ACHN (cell line): ENCODE data around the gene OSBPL10.
"Not testable (repeated sequence)": the region's sequence is repeated elsewhere in the genome, so short reads cannot be mapped to it uniquely, and the experiment has no call there.

Experiments used
- DNase-seq: peaks from one replicate; pipeline ENCODE4 v3.0.0-alpha.2; 2015
- in situ Hi-C: cut with HindIII; loops from 2 replicates; pipeline ENCODE4 v1.10.0; 2017; ENCODE audit warnings: low sequenced_read_pairs, low pct_ligation_motif_present, low pct_unique_long_range_greater_than_20kb

Gene OSBPL10

DNA sequence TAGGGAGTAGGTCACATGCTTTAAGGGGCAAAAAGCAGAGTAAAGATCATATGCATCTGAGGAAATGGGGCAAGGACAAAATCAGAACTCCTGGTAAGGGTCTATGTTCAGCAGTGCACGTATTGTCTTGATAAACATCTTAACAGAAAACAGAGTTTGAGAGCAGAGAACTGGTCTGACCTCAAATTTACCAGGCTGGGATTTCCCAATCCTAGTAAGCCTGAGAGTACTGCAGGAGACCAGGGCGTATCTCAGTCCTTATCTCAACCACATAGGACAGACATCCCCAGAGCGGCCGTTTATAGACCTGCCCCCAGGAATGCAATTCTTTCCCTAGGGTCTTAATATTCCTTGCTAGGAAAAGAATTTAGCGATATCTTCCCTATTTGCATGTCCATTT, 14.0 kb upstream of the OSBPL10 start:
- in situ Hi-C loops, DNase-seq: not testable (repeated sequence)

DNA sequence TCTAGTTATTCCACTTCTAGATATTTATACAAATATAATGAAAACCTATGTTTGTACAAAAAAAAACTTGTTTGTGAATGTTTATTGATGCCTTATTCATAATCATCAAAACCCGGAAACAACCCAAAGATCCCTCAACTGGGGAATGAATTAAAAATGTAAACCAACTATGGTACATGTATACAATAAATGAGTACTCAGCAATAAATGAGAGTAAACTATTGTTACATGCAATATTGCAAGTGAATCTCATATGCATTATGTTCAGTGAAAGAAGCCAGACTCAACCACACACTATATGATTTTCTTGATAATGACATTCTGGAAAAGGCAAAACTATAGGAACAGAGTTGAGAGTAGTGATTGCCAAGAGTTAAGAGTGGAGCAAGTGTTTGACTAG, 12.8 kb upstream of the OSBPL10 start:
- no peak for DNase-seq
- in situ Hi-C loops: no loop called here

- in situ Hi-C loops, DNase-seq: not testable (repeated sequence)
These were observed 11.9 kb upstream of the OSBPL10 start for GRCh38 chr3:31992995-31993394.

- DNase-seq: no peak
- in situ Hi-C loops: no loop called here
These were observed 7.2 kb upstream of the OSBPL10 start for GRCh38 chr3:31988271-31988670.

DNA sequence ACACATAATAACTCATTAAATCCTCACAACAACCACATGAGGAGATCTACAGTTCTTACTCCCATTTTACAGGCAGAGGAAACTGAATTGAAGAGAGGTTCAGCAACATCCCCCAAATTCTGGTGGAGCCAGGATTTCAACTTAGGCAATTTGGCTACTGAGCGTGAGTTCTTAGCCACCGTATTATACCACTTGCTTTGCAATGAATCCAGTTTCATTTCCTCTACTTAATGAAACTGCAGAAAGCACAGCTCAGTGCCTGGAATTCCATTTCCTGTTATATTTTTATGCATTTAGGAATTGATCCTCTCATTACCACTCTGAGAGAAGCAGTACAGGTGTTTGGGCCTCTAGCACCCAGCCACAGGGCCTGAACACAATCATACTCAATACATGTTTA, 4.8 kb upstream of the OSBPL10 start:
- in situ Hi-C loops: no loop called here

GRCh38 chr3:31984321-31984720, 3.3 kb upstream of the OSBPL10 start:
- in situ Hi-C loops: no loop called here
- no peak for DNase-seq

More for the DNA sequence above, 4.8 kb upstream of the OSBPL10 start:
- no peak for DNase-seq

DNA sequence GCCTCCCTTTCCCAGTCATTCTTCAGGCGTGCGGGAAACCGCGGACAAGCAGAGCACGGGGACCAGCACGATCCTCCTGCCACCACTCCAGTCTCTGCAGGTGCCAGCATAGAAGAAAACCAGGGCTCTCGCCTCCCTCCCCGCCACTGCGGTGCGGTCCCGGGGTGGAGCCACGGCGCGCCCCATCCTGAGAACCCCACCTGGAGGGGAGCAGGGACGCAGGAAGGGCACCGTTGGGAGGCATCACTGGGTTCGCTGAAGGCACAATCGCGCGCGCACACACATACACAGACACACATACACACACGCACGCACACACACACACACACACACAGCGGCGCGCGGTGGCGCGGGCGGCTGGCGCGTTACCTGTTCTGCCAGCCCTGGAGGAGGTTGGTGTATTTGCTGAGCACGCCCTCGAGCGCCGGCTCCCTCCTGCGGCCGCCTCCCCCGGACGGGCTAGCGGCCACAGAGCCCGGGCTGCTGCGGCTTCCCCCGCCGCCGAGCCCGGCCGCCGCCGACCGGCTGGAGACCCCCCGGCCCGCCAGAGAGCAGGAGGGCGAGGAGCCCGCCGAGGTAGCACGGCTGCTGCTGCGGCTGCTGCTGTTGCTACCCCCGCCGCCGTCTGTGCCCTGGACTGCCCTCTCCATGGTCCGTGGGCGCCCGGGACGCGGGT, 394 bp downstream of the OSBPL10 start:
- in situ Hi-C loops: no loop called here
- peak; percentile 59 for DNase-seq

DNA sequence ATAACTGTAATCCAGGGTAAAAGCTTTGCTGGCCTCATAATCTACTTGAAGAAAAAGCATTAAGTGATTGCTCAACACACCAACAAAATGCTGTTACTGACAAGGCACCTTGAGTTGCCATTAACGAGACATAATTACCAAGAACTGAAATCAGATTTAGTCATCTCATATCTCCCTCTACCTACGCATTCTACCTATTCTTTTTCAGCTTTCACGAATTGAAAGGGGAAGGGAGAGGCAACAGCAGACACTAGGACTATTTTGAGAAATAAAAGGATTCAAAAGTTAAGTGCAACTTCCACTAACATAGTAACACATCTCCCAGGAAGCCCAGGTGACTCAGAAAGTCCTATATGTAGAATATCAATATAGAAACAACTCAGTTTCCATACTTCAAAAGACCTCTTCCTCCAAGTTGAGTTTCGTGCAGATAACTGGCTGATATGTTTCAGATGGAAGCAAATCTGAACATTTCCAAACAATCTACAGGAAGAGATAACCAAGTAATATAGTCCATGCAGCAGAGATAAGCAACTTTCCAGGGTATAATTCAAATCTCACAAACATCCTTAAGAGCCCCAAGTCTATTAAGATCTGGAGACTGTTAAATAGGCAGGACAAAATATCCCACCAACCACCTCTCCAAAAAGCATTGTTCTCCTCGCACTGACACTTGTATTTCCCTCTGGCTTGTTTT, 1.9 kb downstream of the OSBPL10 start:
- no peak for DNase-seq
- in situ Hi-C loops: no loop called here

DNA sequence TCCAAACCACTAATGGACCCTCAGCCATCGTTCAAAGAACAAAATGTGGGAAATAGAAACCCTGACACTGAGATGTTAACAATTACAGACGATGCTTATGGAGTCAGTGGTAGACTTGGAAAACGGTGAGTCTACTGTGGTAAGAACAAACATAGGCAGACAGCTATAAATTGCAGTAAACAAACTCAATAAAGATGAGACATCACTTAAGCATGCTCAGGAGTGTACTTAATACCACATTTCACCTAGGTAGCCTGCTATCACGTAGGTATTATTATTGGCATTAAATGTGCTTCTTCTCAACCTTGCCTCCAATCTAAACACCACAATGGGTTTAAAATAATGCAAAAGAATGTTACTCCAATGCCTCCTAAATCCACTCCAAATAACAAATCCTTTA, 2.5 kb downstream of the OSBPL10 start:
- in situ Hi-C loops: no loop called here
- DNase-seq: no peak

GRCh38 chr3:31977736-31978135, 3.3 kb downstream of the OSBPL10 start:
- no peak for DNase-seq
- in situ Hi-C loops: no loop called here

DNA sequence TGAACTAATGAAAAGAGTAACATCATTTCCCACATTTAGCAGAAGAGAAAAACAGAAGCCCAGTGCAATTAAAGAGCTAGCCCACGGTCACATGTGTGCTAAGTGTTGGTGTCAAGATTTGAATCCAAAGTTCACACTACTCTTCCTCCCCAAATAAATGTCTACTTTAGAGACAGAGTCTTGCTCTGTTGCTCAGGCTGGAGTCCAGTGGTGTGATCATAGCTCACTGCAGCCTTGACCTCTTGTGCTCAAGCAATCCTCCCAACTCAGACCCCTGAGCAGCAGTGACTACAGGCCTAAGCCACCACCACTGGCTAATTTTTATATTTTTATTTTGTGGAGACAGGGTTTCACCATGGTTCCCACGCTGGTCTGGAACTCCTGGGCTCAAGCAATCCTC, 4.8 kb downstream of the OSBPL10 start:
- in situ Hi-C loops: no loop called here
- no peak for DNase-seq

DNA sequence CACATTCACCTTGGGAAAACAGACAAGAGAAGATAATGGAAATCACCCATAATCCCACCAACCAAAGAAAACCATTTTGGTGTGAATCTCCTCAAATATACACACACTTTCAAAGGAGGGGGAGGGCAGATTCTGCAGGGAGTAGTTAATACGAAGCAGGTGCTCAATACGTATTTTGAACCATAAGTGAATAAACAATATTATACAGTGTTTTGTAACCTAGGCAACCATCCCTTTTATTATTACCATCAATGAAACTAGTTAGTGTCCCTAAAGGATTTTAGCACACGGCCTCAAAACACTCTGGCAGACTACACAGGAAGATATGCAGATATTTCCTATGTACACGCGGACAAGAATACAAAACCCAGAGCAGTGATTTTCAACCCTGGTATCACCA, 6.1 kb downstream of the OSBPL10 start:
- in situ Hi-C loops: no loop called here
- no peak for DNase-seq

GRCh38 chr3:31974471-31974870, 6.6 kb downstream of the OSBPL10 start:
- no peak for DNase-seq
- in situ Hi-C loops: no loop called here

DNA sequence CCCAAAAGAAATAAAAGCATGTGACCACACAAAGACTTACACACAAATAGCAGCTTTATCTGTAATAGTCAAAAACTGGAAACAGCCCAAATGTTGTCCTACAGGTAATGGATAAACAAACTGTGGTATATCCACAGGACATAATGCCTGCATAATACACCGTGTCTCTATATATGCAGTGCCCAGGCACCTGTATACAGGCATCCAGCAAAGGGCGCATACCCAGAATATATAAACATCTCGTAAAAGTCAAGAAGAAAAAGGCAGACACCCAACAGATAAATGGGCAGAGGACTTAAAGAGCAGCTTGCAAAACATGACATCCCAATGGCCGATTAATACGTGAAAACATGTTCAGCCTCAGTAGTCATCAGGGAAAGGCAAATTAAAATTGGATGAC, 7.2 kb downstream of the OSBPL10 start:
- DNase-seq: no peak
- in situ Hi-C loops: no loop called here

- DNase-seq: no peak
- in situ Hi-C loops: no loop called here
These were observed 8.0 kb downstream of the OSBPL10 start for GRCh38 chr3:31973081-31973480.

DNA sequence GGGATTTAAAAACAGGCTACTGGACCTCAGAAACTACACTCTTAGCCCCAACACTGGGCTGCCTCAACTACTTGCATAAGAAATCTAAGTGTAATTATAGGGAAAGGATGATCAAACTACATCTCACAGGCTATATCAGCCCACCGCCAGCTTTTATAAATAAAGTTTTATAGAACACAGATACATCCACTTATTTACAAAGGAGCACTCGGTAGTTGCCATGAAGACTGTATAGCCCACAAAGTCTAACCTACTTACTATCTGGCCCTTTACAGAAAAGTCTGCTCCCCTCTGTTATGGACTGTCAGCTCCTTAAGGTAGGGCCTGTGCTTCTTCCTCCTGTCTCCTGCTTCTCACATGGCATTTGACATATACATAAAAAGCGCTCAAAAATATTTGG, 9.5 kb downstream of the OSBPL10 start:
- in situ Hi-C loops: no loop called here
- DNase-seq: no peak

GRCh38 chr3:31968927-31969418, 12.1 kb downstream of the OSBPL10 start:
- peak; percentile 95 for DNase-seq
- in situ Hi-C loops: no loop called here

DNA sequence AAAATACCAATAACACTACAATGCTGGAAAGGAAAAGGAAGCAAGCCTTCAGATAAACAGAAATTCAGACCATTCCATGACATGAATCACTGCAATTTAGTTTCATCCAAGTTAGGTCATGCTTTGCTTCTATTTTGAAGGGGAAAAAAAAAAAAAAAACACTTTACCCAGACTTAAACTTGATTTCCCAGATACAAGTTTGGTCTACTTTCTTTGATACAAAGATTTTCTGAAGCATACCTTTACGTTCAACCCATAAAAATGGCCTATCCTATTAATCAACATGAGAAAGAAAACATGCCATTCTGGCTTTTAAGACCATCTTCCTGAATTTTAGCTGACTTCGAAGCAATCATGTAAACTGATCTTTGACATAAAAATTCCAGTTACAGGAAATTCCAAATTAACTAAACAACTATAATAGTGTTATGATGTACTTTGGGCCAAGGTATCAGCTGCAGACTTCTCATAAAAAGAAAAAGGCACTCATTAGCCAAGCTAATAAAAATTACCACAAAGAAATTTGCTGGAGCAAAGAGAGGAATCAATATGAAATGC, 12.6 kb downstream of the OSBPL10 start:
- DNase-seq: peak; percentile 58
- in situ Hi-C loops: no loop called here

GRCh38 chr3:31967592-31967991, 13.5 kb downstream of the OSBPL10 start:
- in situ Hi-C loops: no loop called here
- DNase-seq: no peak
